ENCODE measurements around the gene NISCH.
A peak's percentile ranks its signal among the peaks of the same experiment; 100 is the strongest.

The NISCH gene

GRCh38 chr3:52434491-52435115, 20.8 kb upstream of the NISCH start:
- FAIRE-seq, result no peak
- DNase-seq (ENCODE audit: extremely low spot score, insufficient read length, low read depth), result no peak

- FAIRE-seq (no peak), DNase-seq (ENCODE audit: extremely low spot score, insufficient read length, low read depth) (no peak)
Observed at GRCh38 chr3:52435246-52436101, 19.9 kb upstream of the NISCH start.

- FAIRE-seq (no peak), DNase-seq (ENCODE audit: extremely low spot score, insufficient read length, low read depth) (no peak)
Observed at GRCh38 chr3:52436500-52437149, 18.8 kb upstream of the NISCH start.

GRCh38 chr3:52437326-52438103, 17.9 kb upstream of the NISCH start:
- FAIRE-seq (no peak), DNase-seq (ENCODE audit: extremely low spot score, insufficient read length, low read depth) (no peak)

GRCh38 chr3:52438104-52438376, 17.4 kb upstream of the NISCH start:
- FAIRE-seq, result no peak
- no peak for DNase-seq (ENCODE audit: extremely low spot score, insufficient read length, low read depth)

- DNase-seq (ENCODE audit: extremely low spot score, insufficient read length, low read depth), result no peak
- no peak for FAIRE-seq
Observed at GRCh38 chr3:52438579-52439425, 16.6 kb upstream of the NISCH start.

- DNase-seq (ENCODE audit: extremely low spot score, insufficient read length, low read depth) (no peak), FAIRE-seq (no peak)
Observed at GRCh38 chr3:52439426-52440248, 15.8 kb upstream of the NISCH start.

GRCh38 chr3:52440249-52440551, 15.2 kb upstream of the NISCH start:
- no peak for FAIRE-seq
- DNase-seq (ENCODE audit: extremely low spot score, insufficient read length, low read depth), result no peak

GRCh38 chr3:52440671-52441070, 14.7 kb upstream of the NISCH start:
- DNase-seq (ENCODE audit: extremely low spot score, insufficient read length, low read depth), result no peak
- no peak for FAIRE-seq

GRCh38 chr3:52441091-52441771, 14.2 kb upstream of the NISCH start:
- DNase-seq (ENCODE audit: extremely low spot score, insufficient read length, low read depth), result no peak
- no peak for FAIRE-seq

- FAIRE-seq, result no peak
- DNase-seq (ENCODE audit: extremely low spot score, insufficient read length, low read depth), result no peak
Observed at GRCh38 chr3:52441772-52442332, 13.6 kb upstream of the NISCH start.

GRCh38 chr3:52442409-52443267, 12.8 kb upstream of the NISCH start:
- no peak for DNase-seq (ENCODE audit: extremely low spot score, insufficient read length, low read depth)
- no peak for FAIRE-seq

GRCh38 chr3:52443268-52443610, 12.2 kb upstream of the NISCH start:
- FAIRE-seq (no peak), DNase-seq (ENCODE audit: extremely low spot score, insufficient read length, low read depth) (no peak)

GRCh38 chr3:52443791-52444687, 11.4 kb upstream of the NISCH start:
- DNase-seq (ENCODE audit: extremely low spot score, insufficient read length, low read depth) (no peak), FAIRE-seq (no peak)

GRCh38 chr3:52444860-52445793, 10.3 kb upstream of the NISCH start, which contains the start of gene SEMA3G:
SEMA3G (minus strand) TSS chr3:52445103; CDS start chr3:52445027, 76 bp downstream.
- FAIRE-seq, result peak; percentile 88

More at GRCh38 chr3:52444860-52445793, 10.3 kb upstream of the NISCH start, which contains the start of gene SEMA3G:
- peak; percentile 58 for DNase-seq (ENCODE audit: extremely low spot score, insufficient read length, low read depth)
